K562 (cell line): ENCODE results near the gene RNF144A. TPM values are rescaled to one million over a fixed set of nuclear protein-coding genes. Genes with fewer than 3 reads are reported as not detected.
A peak's percentile ranks its signal among the peaks of the same experiment; 100 is the strongest.

Experiments
- BMI1 ChIP-seq: fragments of 150-350 bp; IDR thresholded peaks from 2 replicates; pipeline ENCODE4 v1.6.1; 2014; ENCODE audit warnings: low read length
- CBFA2T2 ChIP-seq: fragments of 450-650 bp; conservative IDR thresholded peaks from 2 replicates; pipeline ENCODE4 v1.6.1; 2017; ENCODE audit warnings: mild to moderate bottlenecking
- FOXJ2 ChIP-seq: fragments of 200-800 bp; sonication (Bioruptor generic); IDR thresholded peaks from 2 replicates; pipeline ENCODE4 v1.6.1; 2016; ENCODE audit warnings: missing genetic modification characterization, missing compliant biosample characterization
- FOXM1 ChIP-seq, 2 experiments: fragments of 450-650 bp in 1 of 2; sonication (generic) in 1 of 2; formaldehyde crosslinking in 1 of 2; IDR thresholded peaks; 2 replicates each; pipeline versions ENCODE4 v1.6.1 to v1.9.0; 2017 to 2022; ENCODE audit warnings: low read depth in 2 of 2, mild to moderate bottlenecking in 2 of 2, missing genetic modification reagents in 1 of 2, moderate library complexity in 1 of 2
- HDAC3 ChIP-seq: fragments of 450-650 bp; IDR thresholded peaks from 2 replicates; pipeline ENCODE4 v1.6.1; 2018; ENCODE audit warnings: borderline replicate concordance, mild to moderate bottlenecking, moderate library complexity; ENCODE audit not compliant: partially characterized antibody
- HMG20B ChIP-seq: fragments of 250-450 bp; sonication (Bioruptor Pico); IDR thresholded peaks from 2 replicates; pipeline ENCODE4 v1.5.0; 2021; ENCODE audit warnings: mild to moderate bottlenecking
- HSF4 ChIP-seq: fragments of 250-450 bp; sonication (Bioruptor Pico); IDR thresholded peaks from 2 replicates; pipeline ENCODE4 v2.1.2; 2022; ENCODE audit warnings: mild to moderate bottlenecking, moderate library complexity, borderline replicate concordance
- KLF1 ChIP-seq: fragments of 450-650 bp; IDR thresholded peaks from 2 replicates; pipeline ENCODE4 v1.6.1; 2016; ENCODE audit warnings: missing genetic modification characterization, missing compliant biosample characterization
- LEF1 ChIP-seq: fragments of 450-650 bp; IDR thresholded peaks from 2 replicates; pipeline ENCODE4 v1.6.1; 2016; ENCODE audit warnings: mild to moderate bottlenecking
- MAFK ChIP-seq: IDR thresholded peaks from 2 replicates; pipeline ENCODE4 v1.6.1; 2011; ENCODE audit warnings: low read length, improper control_type of control experiment
- MEF2D ChIP-seq: conservative IDR thresholded peaks from 2 replicates; pipeline ENCODE4 v1.6.1; 2016; ENCODE audit warnings: low read depth, missing genetic modification characterization, missing compliant biosample characterization
- PHF21A ChIP-seq: fragments of 450-650 bp; IDR thresholded peaks from 2 replicates; pipeline ENCODE4 v1.6.1; 2017; ENCODE audit warnings: low read depth, borderline replicate concordance
- POLR2AphosphoS5 ChIP-seq: IDR thresholded peaks from 2 replicates; pipeline ENCODE4 v1.6.1; 2011; ENCODE audit warnings: mild to moderate bottlenecking, low read depth, low read length, moderate library complexity; ENCODE audit not compliant: control insufficient read depth, insufficient read depth
- PRPF4 ChIP-seq: fragments of 200-400 bp; formaldehyde crosslinking; IDR thresholded peaks from one replicate; pipeline ENCODE4 v1.6.1; 2017; ENCODE audit warnings: low read length, low read depth, mild to moderate bottlenecking; ENCODE audit not compliant: insufficient read depth, poor library complexity, severe bottlenecking
- RNF2 ChIP-seq: sonication (generic); IDR thresholded peaks from 2 replicates; pipeline ENCODE4 v1.6.1; 2016
- SMAD4 ChIP-seq: fragments of 250-450 bp; sonication (Bioruptor Pico); conservative IDR thresholded peaks from 2 replicates; pipeline ENCODE4 v1.8.0; 2021; ENCODE audit warnings: inconsistent platforms, mild to moderate bottlenecking, moderate library complexity
- SMARCC2 ChIP-seq: fragments of 450-650 bp; IDR thresholded peaks from 2 replicates; pipeline ENCODE4 v1.6.1; 2017; ENCODE audit warnings: antibody characterized with exemption, moderate library complexity, mild to moderate bottlenecking, low read depth
- SOX6 ChIP-seq: fragments of 450-650 bp; IDR thresholded peaks from 2 replicates; pipeline ENCODE4 v1.6.1; 2014; ENCODE audit warnings: mild to moderate bottlenecking
- TEAD4 ChIP-seq, 2 experiments: sonication (generic) in 1 of 2; formaldehyde crosslinking in 1 of 2; IDR thresholded peaks; 2 replicates each; pipeline versions ENCODE4 v1.6.1 to v1.8.0; 2012 to 2022; ENCODE audit warnings: borderline replicate concordance in 1 of 2, inconsistent platforms in 1 of 2, low read length in 1 of 2, mild to moderate bottlenecking in 1 of 2, missing genetic modification reagents in 1 of 2
- TGIF2 ChIP-seq: sonication (generic); formaldehyde crosslinking; IDR thresholded peaks from 2 replicates; pipeline ENCODE4 v1.8.1; 2022; ENCODE audit warnings: mild to moderate bottlenecking, missing genetic modification reagents, moderate library complexity
- THRB ChIP-seq: fragments of 450-650 bp; formaldehyde crosslinking; conservative IDR thresholded peaks from 2 replicates; pipeline ENCODE4 v1.4.0; 2022; ENCODE audit warnings: mild to moderate bottlenecking, missing genetic modification characterization
- TRIM28 ChIP-seq: fragments of 450-650 bp; IDR thresholded peaks from 2 replicates; pipeline ENCODE4 v1.6.1; 2017
- ZEB2 ChIP-seq: fragments of 450-650 bp; IDR thresholded peaks from 2 replicates; pipeline ENCODE4 v1.6.1; 2016
- ZNF165 ChIP-seq: fragments of 250-450 bp; sonication (Bioruptor Pico); IDR thresholded peaks from 2 replicates; pipeline ENCODE4 v1.4.0; 2020; ENCODE audit warnings: borderline replicate concordance
- ZNF395 ChIP-seq: fragments of 200-800 bp; sonication (Bioruptor generic); IDR thresholded peaks from 2 replicates; pipeline ENCODE4 v1.6.1; 2017; ENCODE audit warnings: missing genetic modification characterization, missing compliant biosample characterization
- ZNF589 ChIP-seq: fragments of 200-800 bp; sonication (Bioruptor generic); IDR thresholded peaks from 2 replicates; pipeline ENCODE4 v1.6.1; 2016; ENCODE audit warnings: low read depth, missing genetic modification characterization, missing compliant biosample characterization
- ZNF644 ChIP-seq: fragments of 200-800 bp; sonication (Bioruptor generic); IDR thresholded peaks from 2 replicates; pipeline ENCODE4 v1.6.1; 2016; ENCODE audit warnings: low read depth, missing genetic modification characterization, missing compliant biosample characterization
- ZNF785 ChIP-seq: fragments of 250-450 bp; sonication (Bioruptor Pico); IDR thresholded peaks from 2 replicates; pipeline ENCODE4 v1.4.0; 2020; ENCODE audit warnings: mild to moderate bottlenecking
- polyA plus RNA-seq, 8 experiments: library from polyadenylated mRNA; depleted of rRNA in 4 of 8; stranded (reverse) in 5 of 8; unstranded in 3 of 8; fragments of >200 nt; fragmentation: Nextera tagmentation in 2 of 8; fragmentation: Illumina TruSeq in 1 of 8; extraction: Ambion mirVana in 2 of 8; extraction: Trizol in 1 of 8; gene quantifications; 2 replicates each; pipeline versions ENCODE4 v1.2.1 to v1.2.3, GENCODE V29; 2011 to 2014; ENCODE audit warnings: inconsistent platforms in 1 of 8, missing spikeins in 1 of 8
- total RNA-seq, 7 experiments: library from RNA; depleted of rRNA in 6 of 7; stranded (reverse); fragments of >200 nt in 6 of 7; fragmentation: Illumina TruSeq in 2 of 7; extraction: Trizol in 2 of 7; gene quantifications; 2 replicates each; pipeline versions ENCODE4 v1.2.1 to v1.2.3, GENCODE V29; 2011 to 2021; ENCODE audit warnings: low replicate concordance in 1 of 7

The RNF144A gene
- total and polyA plus RNA-seq, 9 of the 15 experiments (the other 6 are each of a cell fraction or from before 2014, with no cell fraction given): 0.96 to 11.3 (median 6.2) TPM

GRCh38 chr2:6885968-6886367, 31.2 kb upstream of the RNF144A start (continued):
- TF ChIP-seq THRB (CRISPR knock-in tag) (no peak), MAFK (peak; percentile 59; the same call in 1 of the 2 replicates), RNF2 (0 out of 2 replicates have a peak, but pooled peaks have one; percentile 19), MEF2D (tag) (no peak), PHF21A (no peak), LEF1 (peak; percentile 81), BMI1 (no peak), HMG20B (CRISPR knock-in tag) (no peak), ZNF395 (CRISPR knock-in tag) (peak; percentile 60; the same call in 1 of the 2 replicates), ZNF589 (CRISPR knock-in tag) (0 out of 2 replicates have a peak, but pooled peaks have one; percentile 20), SMAD4 (CRISPR knock-in tag) (peak; percentile 16; the same call in 1 of the 2 replicates), SOX6 (peak; percentile 67; the same call in 1 of the 2 replicates), TRIM28 (0 out of 2 replicates have a peak, but pooled peaks have one; percentile 15), ZEB2 (peak; percentile 75; the same call in 1 of the 2 replicates), POLR2AphosphoS5 (peak; percentile 39; the same call in 1 of the 2 replicates), KLF1 (tag) (no peak), HDAC3 (peak; percentile 54), ZNF785 (no peak), HSF4 (CRISPR knock-in tag) (no peak), FOXJ2 (tag) (peak; percentile 67; the same call in 1 of the 2 replicates), CBFA2T2 (peak; percentile 82), SMARCC2 (peak; percentile 87), ZNF644 (tag) (no peak), PRPF4 (no peak), ZNF165 (CRISPR knock-in tag) (no peak), FOXM1 (IDR thresholded peaks at IDR 0.05; ENCODE audit: low read depth) (peak; percentile 54; the same call in 1 of the 2 replicates), FOXM1 (CRISPR knock-in tag; IDR thresholded peaks at IDR 0.05; ENCODE audit: low read depth) (no peak), TGIF2 (CRISPR knock-in tag) (no peak), TEAD4 (IDR thresholded peaks at IDR 0.05; ENCODE audit: low read length) (peak; percentile 92), TEAD4 (CRISPR knock-in tag; IDR thresholded peaks at IDR 0.05; ENCODE audit: borderline replicate concordance) (no peak)
